GM18861 (cell line): ENCODE results near the gene AFF3.

Source experiments
- ATAC-seq: cut with Tn5 transposase; IDR thresholded peaks from one replicate; pipeline ENCODE4 v1.9.1; 2021; ENCODE audit not compliant: unreplicated experiment

AFF3 gene

DNA sequence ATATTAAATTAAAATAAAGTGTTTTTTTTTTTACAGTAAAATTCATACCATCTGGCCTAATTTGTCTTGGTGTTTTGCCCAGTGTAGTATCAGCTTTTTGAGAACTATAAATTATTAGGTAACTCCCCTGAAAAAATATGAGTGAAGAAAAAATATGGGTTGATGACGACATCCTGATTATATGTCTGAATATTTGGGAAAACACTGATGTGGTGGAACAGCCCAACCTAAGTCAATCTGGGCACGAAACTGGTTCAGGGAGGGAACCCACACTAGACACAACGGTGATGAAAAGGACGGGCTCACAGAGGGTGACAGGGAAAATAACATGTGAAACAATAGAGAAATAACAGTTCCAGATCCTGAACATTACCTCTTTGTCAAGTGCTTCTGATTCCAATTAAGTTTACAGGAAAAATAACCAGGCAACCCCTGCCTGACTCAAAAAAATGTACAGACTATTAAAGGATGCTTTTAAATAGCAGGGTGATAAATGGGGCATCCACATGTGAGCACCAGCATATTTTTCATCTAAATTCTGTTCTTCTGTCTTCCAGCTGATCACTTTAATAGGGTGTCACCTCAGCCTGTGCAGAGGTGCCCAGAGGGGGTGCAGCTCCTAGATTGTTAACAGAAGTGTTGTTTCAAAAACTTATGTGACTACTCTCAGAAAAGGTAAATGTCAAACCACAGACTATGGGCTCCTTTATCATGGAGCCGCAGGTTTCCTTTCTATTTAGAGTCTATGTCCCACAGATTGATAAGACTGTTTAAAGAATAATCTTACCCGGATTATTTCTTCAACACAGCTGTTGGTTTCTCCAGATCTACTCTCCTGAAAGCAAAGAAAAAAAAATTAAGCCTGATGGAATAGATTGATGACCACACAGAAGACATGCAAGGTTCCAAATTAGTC lies 305.4 kb downstream of the AFF3 start:
- no peak for ATAC-seq

DNA sequence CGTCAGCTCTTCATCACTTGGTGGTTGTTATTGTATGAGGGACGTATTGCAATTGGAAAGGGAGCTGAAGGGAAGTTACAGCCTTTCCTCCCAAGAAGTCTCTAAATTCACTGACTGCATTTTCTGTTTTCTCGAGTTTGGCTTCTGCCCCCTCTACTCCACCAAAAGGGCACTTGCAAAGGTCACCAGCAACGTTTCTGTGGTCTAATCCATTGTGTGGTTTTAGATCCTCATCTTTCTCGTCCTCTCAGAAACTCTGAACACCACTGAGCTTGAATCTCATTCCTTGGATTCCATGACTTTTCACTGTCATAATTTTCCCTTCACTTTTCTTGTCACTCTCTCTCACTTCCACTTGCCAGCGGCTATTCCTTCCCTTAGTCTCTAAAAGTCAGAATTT lies 308.0 kb downstream of the AFF3 start:
- no peak for ATAC-seq

DNA sequence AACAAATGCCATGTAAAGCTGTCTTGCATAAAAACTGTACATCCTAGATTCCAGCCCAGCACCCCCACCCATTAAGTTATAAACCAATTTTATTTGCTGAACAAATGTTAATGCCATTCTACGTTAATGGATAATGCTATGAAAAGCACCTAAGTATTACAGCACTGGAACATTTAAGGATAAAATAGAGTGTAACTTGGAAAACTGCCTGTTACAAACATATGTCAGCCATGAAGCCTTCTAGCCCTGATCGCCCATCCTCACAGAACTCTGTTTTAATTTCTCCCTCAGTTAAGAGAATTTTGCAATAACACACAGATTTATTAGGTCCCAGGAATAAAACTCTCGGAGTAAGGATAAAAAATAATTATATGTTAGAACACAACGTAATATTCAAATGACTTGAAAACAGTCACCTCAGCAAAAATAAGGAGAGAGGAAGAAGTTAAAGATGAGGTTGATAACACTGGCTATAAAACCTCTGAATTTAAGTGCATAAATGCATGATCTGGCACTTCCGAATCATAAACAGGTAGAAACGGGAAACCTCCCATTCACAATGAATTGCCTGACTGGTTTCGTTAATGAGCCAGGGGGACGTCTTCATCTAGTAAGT lies 308.7 kb downstream of the AFF3 start:
- no peak for ATAC-seq

DNA sequence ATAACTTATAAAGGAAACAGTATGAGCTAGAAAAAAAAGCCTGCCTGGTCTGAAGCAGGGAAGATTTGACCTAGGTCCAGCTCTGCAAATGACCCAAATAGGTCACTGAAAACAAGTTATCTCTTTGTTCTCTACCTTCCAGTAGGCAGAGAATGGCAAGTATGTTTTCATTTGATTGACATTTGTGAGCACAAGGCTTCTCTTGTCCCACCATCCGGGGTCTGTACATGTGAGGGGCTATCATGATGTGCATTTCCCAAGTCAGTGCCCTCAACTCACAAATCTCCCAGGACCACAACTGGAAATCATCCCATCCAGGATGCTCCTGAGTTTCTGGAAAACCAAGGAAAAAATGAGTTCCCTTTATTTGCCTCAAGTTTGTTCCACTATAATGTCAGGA lies 309.5 kb downstream of the AFF3 start:
- ATAC-seq, result no peak

DNA sequence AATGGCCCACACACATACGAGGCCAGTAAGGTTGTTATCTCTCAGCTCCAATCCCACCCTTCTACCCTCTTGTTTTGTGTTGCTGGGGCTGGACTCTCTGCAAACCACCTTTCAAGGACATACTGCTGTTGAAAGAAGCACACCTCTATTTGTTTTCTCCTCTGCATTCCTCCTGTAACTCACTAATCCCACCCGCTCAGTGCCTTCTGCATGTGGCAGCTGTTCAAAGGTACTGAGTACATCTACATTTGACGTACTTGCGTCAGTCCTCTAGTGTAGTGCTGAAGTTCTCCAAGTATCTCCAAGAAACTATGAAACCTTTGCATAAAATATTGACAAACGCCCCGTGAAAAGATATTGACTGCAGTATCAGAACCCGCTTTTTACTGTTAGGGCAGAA lies 310.6 kb downstream of the AFF3 start:
- no peak for ATAC-seq

DNA sequence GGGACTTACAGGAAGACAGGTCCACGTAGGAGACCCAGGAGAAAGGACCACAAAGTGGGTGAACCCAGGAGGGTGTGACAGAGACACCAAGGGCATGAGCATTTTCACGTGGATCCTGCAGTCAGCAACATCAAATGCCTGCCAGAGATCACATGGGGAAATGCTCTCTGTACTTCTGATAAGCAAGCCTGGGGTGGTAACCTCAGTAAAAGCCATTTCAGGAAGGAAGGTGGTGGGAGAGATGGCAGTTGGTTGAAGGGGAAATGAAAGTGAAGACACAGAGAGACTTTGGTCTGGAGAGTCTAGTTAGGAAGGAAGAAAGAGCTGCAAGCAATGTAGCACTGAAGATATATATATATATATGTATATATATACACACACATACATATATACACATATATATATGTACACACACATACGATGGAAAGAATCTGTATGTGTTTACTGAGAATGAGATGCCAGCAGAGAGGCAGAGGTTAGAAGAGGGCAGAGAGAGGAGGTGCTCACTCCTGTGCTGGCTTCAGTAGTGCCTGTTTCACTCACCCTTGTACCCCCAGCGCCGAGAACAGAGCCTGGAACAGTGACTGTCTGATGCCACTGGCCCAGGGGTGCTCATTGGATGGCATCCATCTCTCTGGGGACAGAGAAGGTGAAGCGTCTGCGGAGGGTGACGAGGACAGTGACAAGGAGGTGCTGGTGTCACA lies 314.9 kb downstream of the AFF3 start:
- ATAC-seq, result no peak

DNA sequence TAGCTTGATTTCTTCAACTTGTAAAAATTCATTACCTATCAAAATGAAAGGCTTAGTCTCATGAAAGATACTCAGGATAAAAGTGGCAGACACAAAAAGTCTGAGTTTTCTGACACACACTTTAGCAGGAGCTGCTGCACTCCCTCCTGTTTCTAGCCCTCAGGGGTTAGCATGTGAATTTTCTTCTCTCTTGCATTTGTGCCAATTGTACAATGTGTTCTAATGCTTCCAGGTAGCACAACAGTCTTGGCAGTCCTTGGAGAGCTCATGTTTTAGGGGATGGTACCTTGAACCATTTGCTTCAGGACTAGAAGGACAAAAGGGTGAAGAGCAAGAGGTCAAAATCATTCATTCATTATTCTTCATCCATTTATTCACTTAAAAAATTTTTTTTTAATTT lies 316.8 kb downstream of the AFF3 start:
- no peak for ATAC-seq

DNA sequence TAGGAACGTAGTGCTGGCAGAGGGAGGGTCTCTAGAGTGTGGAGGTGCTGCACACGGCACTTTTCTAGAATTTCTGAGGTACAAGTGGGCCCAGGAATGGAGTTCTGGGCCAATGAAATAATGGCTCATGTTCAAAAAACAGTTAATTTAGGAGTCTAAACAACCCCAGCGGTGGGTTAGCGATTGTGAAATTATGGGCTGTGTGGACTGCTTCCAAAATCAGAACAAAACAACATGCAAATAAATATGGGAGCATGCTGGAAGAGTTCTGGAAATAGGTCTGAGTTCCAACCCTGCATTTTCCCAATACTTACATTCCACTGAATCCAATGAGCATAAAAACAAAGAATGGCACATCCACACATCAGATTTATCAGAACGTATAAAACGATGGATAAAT lies 317.6 kb downstream of the AFF3 start:
- no peak for ATAC-seq

DNA sequence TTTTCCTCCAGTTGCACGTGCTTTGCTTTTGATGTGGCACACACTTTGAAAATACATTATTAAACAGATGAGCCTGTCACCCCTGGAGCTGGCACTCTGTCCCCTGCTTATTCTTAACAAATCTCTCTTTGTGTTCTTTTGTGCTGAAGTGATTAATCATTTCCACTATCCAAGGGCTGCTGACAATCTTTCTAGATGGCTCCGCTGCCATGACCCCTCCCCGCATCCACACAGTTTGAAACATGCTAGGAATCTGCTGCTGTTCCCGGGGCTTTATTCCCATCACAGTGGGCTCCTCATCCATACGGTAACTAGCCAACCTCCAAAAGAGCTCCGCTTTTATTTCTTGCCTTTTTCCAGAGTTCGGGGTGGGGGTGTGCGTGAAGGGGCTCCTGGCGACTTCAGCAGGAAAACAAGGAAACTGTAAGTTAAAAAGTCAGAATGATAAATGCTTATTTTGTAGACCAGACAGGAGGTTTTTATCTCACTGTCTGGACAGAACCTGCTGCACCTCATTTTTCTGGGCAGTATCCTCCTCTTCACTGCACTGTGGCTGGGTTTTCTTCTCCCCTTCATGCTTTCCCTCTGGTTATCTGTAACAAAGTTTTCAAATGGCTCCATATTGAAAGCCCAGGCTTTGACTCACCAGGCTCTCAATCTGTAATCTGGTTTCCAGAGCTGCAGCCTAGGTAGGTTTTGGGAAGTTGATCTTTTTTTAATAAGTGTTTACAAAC lies 319.7 kb downstream of the AFF3 start:
- ATAC-seq, result no peak

DNA sequence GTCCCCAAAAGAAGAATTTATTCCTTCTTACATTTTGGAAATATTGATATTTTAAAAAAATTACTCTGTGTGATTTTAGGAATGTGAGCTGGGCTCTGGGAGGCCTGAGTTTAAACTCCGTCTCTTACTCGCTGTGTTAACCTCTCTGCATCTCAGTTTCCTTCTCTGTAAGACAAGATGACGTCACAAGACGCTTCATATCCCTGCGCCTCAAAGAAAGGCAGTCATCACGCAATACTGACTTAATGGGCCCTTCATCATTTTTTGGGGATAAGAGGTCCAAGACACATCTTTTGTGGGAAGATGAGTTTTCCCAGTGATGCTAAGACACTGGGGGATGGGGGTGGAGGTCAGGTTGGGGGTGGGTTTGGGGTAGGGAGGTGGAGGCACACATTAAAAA lies 320.4 kb downstream of the AFF3 start:
- no peak for ATAC-seq

DNA sequence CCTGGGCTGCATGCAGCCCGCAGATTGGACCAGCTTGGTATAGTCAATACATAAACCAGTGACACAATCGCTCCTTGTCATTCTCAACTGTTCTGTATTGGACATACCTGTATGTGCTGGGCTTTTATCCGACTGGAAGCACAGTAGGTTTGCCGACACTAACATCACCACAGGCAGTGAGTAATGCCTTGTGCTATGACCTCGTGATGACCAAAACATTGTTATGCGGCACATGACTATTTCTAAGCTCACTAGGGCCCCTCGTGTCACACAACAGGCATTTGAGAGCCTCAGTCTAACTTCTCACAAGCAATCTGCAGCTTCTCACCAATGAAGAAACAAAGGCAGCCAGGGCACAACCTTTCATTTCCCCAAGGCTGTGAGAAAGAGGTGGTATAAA lies 320.8 kb downstream of the AFF3 start:
- no peak for ATAC-seq

DNA sequence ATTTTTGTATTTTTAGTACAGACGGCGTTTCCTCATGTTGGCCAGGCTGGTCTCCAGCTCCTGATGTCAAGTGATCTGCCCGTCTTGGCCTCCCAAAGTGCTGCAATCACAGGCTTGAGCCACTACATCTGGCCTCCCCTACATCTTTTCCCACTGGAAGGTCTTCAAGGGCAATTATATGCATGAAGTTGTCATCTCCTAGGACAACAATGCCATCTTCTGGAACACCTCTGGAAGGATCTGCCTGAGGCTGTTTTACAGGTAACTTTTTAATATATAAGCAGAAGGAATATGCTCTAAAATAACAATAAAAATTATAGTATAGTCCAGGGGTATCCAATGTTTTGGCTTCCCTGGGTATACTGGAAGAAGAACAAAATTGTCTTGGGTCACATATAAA lies 321.4 kb downstream of the AFF3 start:
- no peak for ATAC-seq

DNA sequence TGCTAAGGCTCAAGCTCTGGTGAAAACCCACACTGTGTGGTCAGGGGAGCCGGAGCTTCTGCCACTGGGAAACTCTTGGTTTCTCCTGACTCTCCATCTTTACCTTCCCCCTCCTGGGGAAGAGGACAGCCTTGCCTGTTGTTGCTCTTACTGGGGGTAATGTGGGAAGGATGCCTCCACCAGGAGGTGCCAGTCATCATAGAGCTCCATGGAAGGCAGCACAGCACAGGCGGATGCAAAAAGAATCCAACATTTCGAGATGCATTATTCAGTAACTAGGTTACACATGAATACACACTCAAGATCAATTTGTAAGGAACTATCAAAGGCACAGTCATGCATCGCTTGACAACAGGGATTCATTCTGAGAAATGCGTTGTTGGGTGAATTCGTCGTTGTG lies 322.6 kb downstream of the AFF3 start:
- ATAC-seq, result no peak

DNA sequence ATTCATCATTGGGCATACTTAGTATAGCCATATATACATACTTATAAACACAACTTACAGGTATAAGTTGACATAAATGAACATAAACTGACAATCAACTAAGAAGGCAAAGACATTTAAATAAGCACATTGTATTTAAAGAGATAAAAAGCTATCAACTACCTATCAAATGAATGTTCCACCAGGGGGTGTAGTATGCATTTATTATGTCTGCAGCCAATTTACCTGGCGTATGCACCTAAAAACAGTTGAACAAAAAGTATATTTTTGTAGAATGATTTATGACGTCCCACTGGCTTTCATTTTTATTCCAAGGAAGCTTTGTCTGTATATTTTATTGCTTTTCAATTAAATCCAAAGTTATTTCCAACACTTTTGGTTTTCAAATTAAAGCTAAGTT lies 323.5 kb downstream of the AFF3 start:
- ATAC-seq, result no peak

DNA sequence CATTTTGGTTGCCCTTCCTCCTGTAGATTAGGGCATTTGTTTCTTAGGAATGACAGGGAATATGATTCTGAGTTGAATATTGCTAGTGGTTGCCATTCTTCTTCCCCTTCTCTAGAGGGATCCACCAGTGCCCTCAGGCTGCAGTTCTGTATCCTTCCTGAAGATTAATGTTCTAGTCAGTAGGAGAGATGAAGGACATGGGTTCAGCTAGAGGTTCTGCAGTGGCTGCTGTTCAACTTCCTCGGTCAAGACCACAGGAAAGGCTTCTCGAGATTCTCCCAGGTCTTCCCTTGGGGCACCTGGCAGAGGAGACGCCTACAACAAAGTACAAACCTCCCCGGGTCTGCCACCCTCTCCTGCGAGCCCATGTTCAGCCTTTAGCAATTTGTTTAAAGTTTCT lies 325.5 kb downstream of the AFF3 start:
- ATAC-seq, result no peak

DNA sequence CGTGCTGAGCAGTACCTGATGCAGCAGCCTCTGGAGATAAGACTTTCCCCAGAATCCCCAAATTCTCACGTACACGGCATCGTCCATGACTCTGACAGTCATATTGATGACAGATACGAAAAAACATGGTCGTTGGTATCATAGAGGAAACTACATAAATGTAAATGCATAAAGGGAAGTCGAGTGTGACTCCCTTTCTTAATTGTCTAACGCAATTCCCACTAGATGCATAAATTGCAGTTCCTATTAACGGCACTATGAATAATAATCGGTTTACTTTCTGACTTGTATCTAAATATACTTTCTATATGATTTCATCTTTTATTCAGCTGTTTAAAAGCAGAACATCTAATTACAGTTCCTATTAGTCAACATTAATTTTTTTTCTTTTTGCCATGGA lies 330.0 kb downstream of the AFF3 start:
- ATAC-seq, result no peak

DNA sequence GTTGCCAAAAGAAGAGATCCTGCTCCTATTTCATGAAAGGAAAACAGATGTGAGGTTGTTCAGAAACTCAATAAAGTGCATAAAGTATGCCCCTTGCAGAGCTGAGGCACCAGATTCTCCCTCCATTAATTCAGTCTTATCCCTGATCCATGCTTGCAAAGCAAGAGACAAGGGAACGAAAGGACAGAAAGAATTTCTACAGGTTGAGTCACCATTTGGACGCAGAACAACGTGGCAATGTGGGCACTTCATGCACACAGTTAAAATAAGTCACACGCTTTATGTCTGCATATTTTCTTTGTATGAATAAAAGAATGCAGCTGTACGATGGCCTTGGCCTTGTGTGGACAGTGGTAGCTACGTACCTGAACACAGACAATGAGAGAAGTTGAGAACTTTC lies 330.8 kb downstream of the AFF3 start:
- no peak for ATAC-seq

DNA sequence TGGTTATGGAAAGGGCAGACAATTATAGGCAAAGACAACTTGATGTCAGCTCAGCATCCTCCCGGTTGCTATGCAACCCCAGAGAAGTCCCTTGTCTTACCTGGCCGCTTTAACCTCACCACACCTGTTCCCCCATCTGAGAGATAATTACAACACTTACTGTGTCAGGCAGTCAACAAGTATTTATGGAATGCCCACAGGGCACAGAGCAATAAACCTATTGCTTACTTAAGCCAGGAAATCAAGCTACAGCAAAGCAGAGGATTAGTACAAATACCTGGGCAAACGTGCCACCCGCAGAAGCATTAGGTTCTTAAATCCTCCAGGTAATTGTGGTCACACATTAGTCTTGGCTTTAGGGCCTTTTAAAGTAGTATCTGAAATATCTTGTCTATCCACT lies 332.2 kb downstream of the AFF3 start:
- no peak for ATAC-seq

DNA sequence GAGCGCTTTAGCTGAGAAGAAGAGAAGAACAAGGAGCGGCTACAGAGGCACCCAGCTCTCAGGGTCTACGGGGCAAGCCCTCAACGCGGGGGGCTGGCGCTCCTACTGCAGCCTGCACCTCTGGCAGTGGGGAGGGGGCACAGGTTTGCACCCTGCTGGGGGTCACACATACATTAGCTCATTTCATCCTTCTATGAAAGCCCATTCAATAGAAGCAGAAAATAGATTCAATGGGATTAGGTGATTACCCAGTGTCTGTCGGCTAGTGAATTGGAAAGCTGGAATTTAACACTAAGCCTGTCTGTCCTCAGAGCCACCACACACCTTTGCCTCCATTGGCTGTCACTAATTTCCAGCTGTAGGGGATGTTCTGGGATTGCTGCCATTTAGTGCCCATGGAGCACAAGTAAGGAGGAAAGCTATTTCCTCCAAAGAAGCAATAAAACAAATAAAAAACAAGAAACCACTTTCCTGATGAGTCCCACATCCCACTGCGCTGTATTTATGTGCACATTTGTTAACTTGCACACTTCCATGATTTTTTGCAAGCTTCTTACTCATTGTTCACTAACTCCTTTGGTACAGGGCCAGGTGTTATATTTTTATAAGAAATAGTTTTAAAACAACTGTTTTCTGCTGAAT lies 333.0 kb downstream of the AFF3 start:
- no peak for ATAC-seq

DNA sequence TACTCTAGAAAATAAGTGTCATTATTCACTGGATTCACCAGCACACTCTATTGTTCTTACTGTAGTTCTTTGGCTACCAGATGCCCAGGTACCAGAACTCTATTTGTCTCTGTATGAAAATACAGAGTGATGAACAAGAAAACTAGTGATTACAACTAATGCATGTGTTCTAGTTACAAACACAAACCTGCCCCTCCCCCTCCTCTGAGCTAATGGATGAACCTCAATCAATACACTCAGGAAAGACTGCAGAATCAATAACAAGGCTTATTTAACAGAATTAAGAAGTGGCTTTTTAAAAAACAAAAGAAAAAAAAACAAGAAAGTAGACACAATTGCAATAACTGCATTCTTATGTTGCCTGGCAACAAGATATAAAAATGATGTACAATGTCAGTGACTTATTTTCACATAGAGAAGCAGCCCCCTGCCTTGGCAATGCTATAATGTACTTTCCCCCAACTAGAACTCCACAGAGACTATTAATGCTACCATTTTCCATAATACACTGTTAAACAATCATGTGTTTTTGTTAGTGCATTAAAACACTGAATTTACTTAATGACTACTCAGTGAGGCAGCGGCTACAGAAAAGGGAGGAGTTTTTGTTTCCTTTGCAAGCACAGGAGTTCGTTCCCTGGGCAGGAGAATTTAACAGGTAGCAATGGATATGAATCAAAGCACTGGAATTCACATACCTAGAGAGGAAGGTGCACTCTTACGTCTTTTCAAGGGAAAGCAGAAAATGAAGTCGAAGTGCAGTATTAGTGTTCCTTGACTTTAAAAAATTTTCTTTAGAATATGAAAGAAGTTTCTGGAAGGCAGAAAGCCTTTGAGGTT lies 333.8 kb downstream of the AFF3 start:
- no peak for ATAC-seq
